A673 (cell line): ENCODE data around the gene PPARG. TPM values are rescaled to one million over a fixed set of nuclear protein-coding genes. Genes with fewer than 3 reads are reported as not detected.

ENCODE experiments used
- BruUV-seq: library from RNA; stranded (reverse); fragments of 400-500 nt; replicated peaks from 2 replicates; lab custom pipeline; 2021; lab: Mats Ljungman, UMichigan
- CTCF ChIA-PET: fragments of 300-600 bp; sonication (Branson Sonifier 250); formaldehyde crosslinking; loops from one replicate; lab custom pipeline; 2022; ENCODE audit warnings: antibody characterized with exemption; lab: Charles Lee
- POLR2A ChIA-PET: fragments of 300-600 bp; sonication (Branson Sonifier 250); formaldehyde crosslinking; loops from one replicate; lab custom pipeline; 2022; ENCODE audit warnings: antibody characterized with exemption; ENCODE audit not compliant: low non-redundant PET; lab: Charles Lee
- DNase-seq: peaks from one replicate; pipeline ENCODE4 v3.0.0-alpha.2; 2015; ENCODE audit warnings: low spot score
- H3K27ac ChIP-seq: fragments of 200-600 bp; sonication (generic); 2 replicates; pipeline ENCODE4 v1.5.1; 2016; ENCODE audit warnings: mixed run types, low read depth, mild to moderate bottlenecking, mixed read lengths, antibody characterized with exemption, low read length; ENCODE audit not compliant: poor library complexity, severe bottlenecking
- H3K27me3 ChIP-seq: fragments of 200-600 bp; sonication (generic); replicated peaks from 2 replicates; pipeline ENCODE4 v1.6.1; 2017; ENCODE audit warnings: mixed run types, low read depth, mild to moderate bottlenecking, mixed read lengths, antibody characterized with exemption, low read length; ENCODE audit not compliant: insufficient read depth, poor library complexity
- H3K36me3 ChIP-seq: fragments of 200-600 bp; sonication (generic); 2 replicates; pipeline ENCODE4 v1.6.1; 2016; ENCODE audit warnings: mixed run types, mild to moderate bottlenecking, mixed read lengths, antibody characterized with exemption, low read length; ENCODE audit not compliant: insufficient read depth, poor library complexity, severe bottlenecking
- H3K4me1 ChIP-seq: fragments of 200-600 bp; sonication (generic); 2 replicates; pipeline ENCODE4 v1.6.1; 2017; ENCODE audit warnings: mixed run types, mild to moderate bottlenecking, mixed read lengths, antibody characterized with exemption, low read length; ENCODE audit not compliant: insufficient read depth, poor library complexity, severe bottlenecking
- H3K4me3 ChIP-seq: fragments of 200-600 bp; sonication (generic); 2 replicates; pipeline ENCODE4 v1.5.1; 2016; ENCODE audit warnings: low read depth, mixed run types, mild to moderate bottlenecking, mixed read lengths, low read length; ENCODE audit not compliant: poor library complexity, severe bottlenecking
- H3K9me3 ChIP-seq: fragments of 200-600 bp; sonication (generic); 2 replicates; pipeline ENCODE4 v1.6.1; 2016; ENCODE audit warnings: mixed run types, low read depth, mild to moderate bottlenecking, mixed read lengths, antibody characterized with exemption, low read length; ENCODE audit not compliant: poor library complexity, severe bottlenecking
- CTCF ChIP-seq: fragments of 300-800, 200-600 bp; sonication (generic); conservative IDR thresholded peaks from 2 replicates; pipeline ENCODE4 v1.5.1; 2017; ENCODE audit warnings: low read depth, mild to moderate bottlenecking, antibody characterized with exemption, low read length, moderate library complexity, mixed read lengths
- EZH2 ChIP-seq: fragments of 200-600 bp; sonication (generic); IDR thresholded peaks from 2 replicates; pipeline ENCODE4 v1.6.1; 2017; ENCODE audit warnings: borderline replicate concordance, low read depth, mild to moderate bottlenecking, mixed read lengths, antibody characterized with exemption, low read length; ENCODE audit not compliant: poor library complexity, severe bottlenecking
- intact Hi-C: fragments of 100-400 bp; cut with micrococcal nuclease; formaldehyde crosslinking; loops from one replicate; pipeline ENCODE4 v1.10.0; 2022; ENCODE audit not compliant: unreplicated experiment
- total RNA-seq: library from RNA; stranded (reverse); gene quantifications from 2 replicates; pipeline ENCODE4 v1.2.3, GENCODE V29; 2021

The PPARG gene
- total RNA-seq, 1 experiment from 2014 or later = 0.62 TPM

GRCh38 chr3:12252889-12253288, 36.0 kb upstream of the PPARG start:
- TF ChIP-seq CTCF (no peak), EZH2 (no peak)
- no peak overlapping the region for H3K27ac ChIP-seq
- H3K27me3 ChIP-seq = no peaks in the 10 kb centered on the region
- BruUV-seq = no TSS peak
- H3K36me3 ChIP-seq = no peaks in the 10 kb centered on the region
- intact Hi-C loops = no loop called here
- ChIA-PET CTCF (no interaction called here), POLR2A (no interaction called here)
- peaks cover 4% of the 10 kb centered on the region for H3K4me1 ChIP-seq
- H3K4me3 ChIP-seq = no peak overlapping the region
- DNase-seq = no peak
- peaks cover 11% of the 10 kb centered on the region for H3K9me3 ChIP-seq

GRCh38 chr3:12253516-12254343, 35.1 kb upstream of the PPARG start:
- intact Hi-C loops = no loop called here
- peaks cover 4% of the 10 kb centered on the region for H3K4me1 ChIP-seq
- H3K4me3 ChIP-seq = no peak overlapping the region
- ChIA-PET POLR2A (no interaction called here), CTCF (no interaction called here)
- no peaks in the 10 kb centered on the region for H3K36me3 ChIP-seq
- no peak overlapping the region for H3K27ac ChIP-seq
- peak; percentile 15 for DNase-seq
- peaks cover 11% of the 10 kb centered on the region for H3K9me3 ChIP-seq
- no peak for TF ChIP-seq EZH2
- no peak for TF ChIP-seq CTCF
- BruUV-seq = no TSS peak
- no peaks in the 10 kb centered on the region for H3K27me3 ChIP-seq

- Histone ChIP-seq H3K4me1 (peaks cover 4% of the 10 kb centered on the region), H3K4me3 (no peak overlapping the region), H3K27me3 (no peaks in the 10 kb centered on the region), H3K9me3 (no peaks in the 10 kb centered on the region), H3K27ac (no peak overlapping the region), H3K36me3 (no peaks in the 10 kb centered on the region)
- POLR2A ChIA-PET = no interaction called here
- CTCF ChIA-PET = no interaction called here
- no TSS peak for BruUV-seq
- DNase-seq = no peak
- intact Hi-C loops = no loop called here
- TF ChIP-seq CTCF (no peak), EZH2 (no peak)
These were observed 33.5 kb upstream of the PPARG start for GRCh38 chr3:12255393-12255792.
